ENCODE measurements around the gene GABBR2. TPM values are rescaled to one million over a fixed set of nuclear protein-coding genes. Genes with fewer than 3 reads are reported as not detected.

GABBR2 gene
- total and polyA plus RNA-seq, 2 experiments from 2014 or later = 0.89 to 1.3 TPM

DNA sequence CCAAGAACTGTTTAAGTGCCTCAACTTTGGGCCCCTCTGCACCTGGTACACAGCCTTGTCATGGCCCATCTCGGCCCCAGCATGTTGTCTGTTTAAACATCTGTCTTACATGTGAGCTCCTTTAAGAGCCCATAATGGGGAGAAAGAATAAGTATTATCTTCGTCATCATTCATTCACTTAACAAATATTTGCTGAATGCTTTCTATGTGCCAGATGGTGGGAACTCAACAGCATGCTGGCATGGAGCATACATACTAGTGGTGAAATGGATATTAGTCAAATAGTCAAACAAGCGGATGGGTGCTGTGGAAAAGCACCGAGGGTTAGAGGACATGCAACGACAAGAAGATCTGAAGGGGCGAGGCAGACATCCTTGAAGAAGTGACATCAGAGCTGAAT is 54.5 kb downstream of the GABBR2 start (continued):
- TF ChIP-seq, protein P1, sequence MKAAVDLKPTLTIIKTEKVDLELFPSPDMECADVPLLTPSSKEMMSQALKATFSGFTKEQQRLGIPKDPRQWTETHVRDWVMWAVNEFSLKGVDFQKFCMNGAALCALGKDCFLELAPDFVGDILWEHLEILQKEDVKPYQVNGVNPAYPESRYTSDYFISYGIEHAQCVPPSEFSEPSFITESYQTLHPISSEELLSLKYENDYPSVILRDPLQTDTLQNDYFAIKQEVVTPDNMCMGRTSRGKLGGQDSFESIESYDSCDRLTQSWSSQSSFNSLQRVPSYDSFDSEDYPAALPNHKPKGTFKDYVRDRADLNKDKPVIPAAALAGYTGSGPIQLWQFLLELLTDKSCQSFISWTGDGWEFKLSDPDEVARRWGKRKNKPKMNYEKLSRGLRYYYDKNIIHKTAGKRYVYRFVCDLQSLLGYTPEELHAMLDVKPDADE (IDR thresholded peaks at IDR 0.05) = no peak
- TF ChIP-seq, protein P2, sequence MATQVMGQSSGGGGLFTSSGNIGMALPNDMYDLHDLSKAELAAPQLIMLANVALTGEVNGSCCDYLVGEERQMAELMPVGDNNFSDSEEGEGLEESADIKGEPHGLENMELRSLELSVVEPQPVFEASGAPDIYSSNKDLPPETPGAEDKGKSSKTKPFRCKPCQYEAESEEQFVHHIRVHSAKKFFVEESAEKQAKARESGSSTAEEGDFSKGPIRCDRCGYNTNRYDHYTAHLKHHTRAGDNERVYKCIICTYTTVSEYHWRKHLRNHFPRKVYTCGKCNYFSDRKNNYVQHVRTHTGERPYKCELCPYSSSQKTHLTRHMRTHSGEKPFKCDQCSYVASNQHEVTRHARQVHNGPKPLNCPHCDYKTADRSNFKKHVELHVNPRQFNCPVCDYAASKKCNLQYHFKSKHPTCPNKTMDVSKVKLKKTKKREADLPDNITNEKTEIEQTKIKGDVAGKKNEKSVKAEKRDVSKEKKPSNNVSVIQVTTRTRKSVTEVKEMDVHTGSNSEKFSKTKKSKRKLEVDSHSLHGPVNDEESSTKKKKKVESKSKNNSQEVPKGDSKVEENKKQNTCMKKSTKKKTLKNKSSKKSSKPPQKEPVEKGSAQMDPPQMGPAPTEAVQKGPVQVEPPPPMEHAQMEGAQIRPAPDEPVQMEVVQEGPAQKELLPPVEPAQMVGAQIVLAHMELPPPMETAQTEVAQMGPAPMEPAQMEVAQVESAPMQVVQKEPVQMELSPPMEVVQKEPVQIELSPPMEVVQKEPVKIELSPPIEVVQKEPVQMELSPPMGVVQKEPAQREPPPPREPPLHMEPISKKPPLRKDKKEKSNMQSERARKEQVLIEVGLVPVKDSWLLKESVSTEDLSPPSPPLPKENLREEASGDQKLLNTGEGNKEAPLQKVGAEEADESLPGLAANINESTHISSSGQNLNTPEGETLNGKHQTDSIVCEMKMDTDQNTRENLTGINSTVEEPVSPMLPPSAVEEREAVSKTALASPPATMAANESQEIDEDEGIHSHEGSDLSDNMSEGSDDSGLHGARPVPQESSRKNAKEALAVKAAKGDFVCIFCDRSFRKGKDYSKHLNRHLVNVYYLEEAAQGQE (IDR thresholded peaks at IDR 0.05; ENCODE audit: unreplicated experiment) = no peak
- TF ChIP-seq JUNB (IDR thresholded peaks at IDR 0.05; ENCODE audit: unreplicated experiment) (no peak), ZNF331 (CRISPR knock-in tag; IDR thresholded peaks at IDR 0.05; ENCODE audit: low read depth) (no peak)

DNA sequence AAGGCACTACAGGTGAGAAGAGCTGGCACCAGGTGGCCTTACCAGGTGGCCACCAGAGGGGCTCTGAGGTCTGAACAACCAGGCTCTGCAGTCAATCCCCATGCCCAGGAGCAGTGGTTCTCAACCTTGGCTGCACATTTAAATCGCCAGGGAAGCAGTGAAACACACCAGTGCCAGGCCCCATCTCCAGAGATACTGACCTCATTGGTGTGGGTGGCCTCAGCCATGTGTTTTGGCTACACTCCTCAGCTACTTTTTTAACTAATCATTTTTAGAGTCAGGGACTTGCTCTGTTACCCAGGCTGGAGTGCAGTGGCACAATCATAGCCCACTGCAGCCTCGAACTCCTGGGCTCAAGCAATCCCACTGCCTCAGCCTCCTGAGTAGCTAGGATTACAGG is 56.0 kb downstream of the GABBR2 start:
- Histone ChIP-seq H3K27me3 (ENCODE audit: insufficient read depth) (no peaks in the 10 kb centered on the region), H3K4me1 (ENCODE audit: insufficient read depth) (peaks cover 9% of the 10 kb centered on the region; the same call in 1 of the 2 replicates), H3K4me2 (no peak overlapping the region), H4K20me1 (replicated peaks; ENCODE audit: insufficient read depth) (no peaks in the 10 kb centered on the region), H3K27ac (ENCODE audit: low read depth) (no peak overlapping the region), H3K36me3 (ENCODE audit: insufficient read depth) (no peaks in the 10 kb centered on the region), H3K79me2 (replicated peaks; ENCODE audit: insufficient read depth) (no peaks in the 10 kb centered on the region), H2AFZ (no peak overlapping the region), H3K4me3 (no peak overlapping the region), H3F3A (replicated peaks; ENCODE audit: low read depth) (no peaks in the 10 kb centered on the region), H3K9me2 (ENCODE audit: insufficient read depth) (no peaks in the 10 kb centered on the region)
- DNase-seq (ENCODE audit: low spot score) = no peak
- Mint-ChIP-seq H3K27me3 (ENCODE audit: insufficient read depth, low read depth, poor library complexity) (peaks cover 1% of the 10 kb centered on the region), H3K27ac (no peak overlapping the region), H3K4me1 (peaks cover 14% of the 10 kb centered on the region; the same call in 2 of the 3 replicates), H3K9me3 (no peaks in the 10 kb centered on the region), H3K4me3 (no peak overlapping the region), H3K36me3 (ENCODE audit: low read depth) (no peaks in the 10 kb centered on the region)
- no peak for TF ChIP-seq ZNF114 (CRISPR knock-in tag; IDR thresholded peaks at IDR 0.05)
- TF ChIP-seq NANOG (IDR thresholded peaks at IDR 0.05; ENCODE audit: borderline replicate concordance) = no peak
- TF ChIP-seq EZH2 (IDR thresholded peaks at IDR 0.05; ENCODE audit: low read depth, unreplicated experiment) = no peak
- TF ChIP-seq, protein P1 (IDR thresholded peaks at IDR 0.05) = no peak
- TF ChIP-seq, protein P3, sequence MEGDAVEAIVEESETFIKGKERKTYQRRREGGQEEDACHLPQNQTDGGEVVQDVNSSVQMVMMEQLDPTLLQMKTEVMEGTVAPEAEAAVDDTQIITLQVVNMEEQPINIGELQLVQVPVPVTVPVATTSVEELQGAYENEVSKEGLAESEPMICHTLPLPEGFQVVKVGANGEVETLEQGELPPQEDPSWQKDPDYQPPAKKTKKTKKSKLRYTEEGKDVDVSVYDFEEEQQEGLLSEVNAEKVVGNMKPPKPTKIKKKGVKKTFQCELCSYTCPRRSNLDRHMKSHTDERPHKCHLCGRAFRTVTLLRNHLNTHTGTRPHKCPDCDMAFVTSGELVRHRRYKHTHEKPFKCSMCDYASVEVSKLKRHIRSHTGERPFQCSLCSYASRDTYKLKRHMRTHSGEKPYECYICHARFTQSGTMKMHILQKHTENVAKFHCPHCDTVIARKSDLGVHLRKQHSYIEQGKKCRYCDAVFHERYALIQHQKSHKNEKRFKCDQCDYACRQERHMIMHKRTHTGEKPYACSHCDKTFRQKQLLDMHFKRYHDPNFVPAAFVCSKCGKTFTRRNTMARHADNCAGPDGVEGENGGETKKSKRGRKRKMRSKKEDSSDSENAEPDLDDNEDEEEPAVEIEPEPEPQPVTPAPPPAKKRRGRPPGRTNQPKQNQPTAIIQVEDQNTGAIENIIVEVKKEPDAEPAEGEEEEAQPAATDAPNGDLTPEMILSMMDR (conservative IDR thresholded peaks at IDR 0.05; ENCODE audit: low read depth in 2 of 2) = no peak
- no peak for TF ChIP-seq STAT1 (IDR thresholded peaks at IDR 0.05; ENCODE audit: unreplicated experiment)
- no peak for TF ChIP-seq JUNB (IDR thresholded peaks at IDR 0.05; ENCODE audit: unreplicated experiment)
- TF ChIP-seq ZNF331 (CRISPR knock-in tag; IDR thresholded peaks at IDR 0.05; ENCODE audit: low read depth) = no peak
- no peak for TF ChIP-seq EZH2phosphoT487 (IDR thresholded peaks at IDR 0.05; ENCODE audit: unreplicated experiment)
- TF ChIP-seq POLR2AphosphoS5 (IDR thresholded peaks at IDR 0.05; ENCODE audit: low read depth) = no peak
- no peak for ATAC-seq

All from GM23338 (cell line).